Transverse colon (tissue), 4 donors: ENCODE data around the gene HOGA1.

Experiments
- POLR2A ChIP-seq: fragments of 450-650 bp; IDR thresholded peaks from one replicate; pipeline ENCODE4 v1.6.1; 2016; ENCODE audit warnings: antibody characterized with exemption, mild to moderate bottlenecking, moderate library complexity
- POLR2AphosphoS5 ChIP-seq, 3 donors: sonication (generic); formaldehyde crosslinking; IDR thresholded peaks; one replicate each; pipeline ENCODE4 v1.6.1; 2016; ENCODE audit warnings: antibody characterized with exemption in 3 of 3
- TF ChIP-seq, protein P1 (sequence below), 5 experiments: fragments of 200-600 bp in 3 of 5; fragments of 450-650 bp in 2 of 5; sonication (generic) in 3 of 5; IDR thresholded peaks; 1 replicate in 2 of 5; 2 replicates in 3 of 5; pipeline ENCODE4 v1.5.1; 2016 to 2017; ENCODE audit warnings: antibody characterized with exemption in 5 of 5, inconsistent platforms in 3 of 5, mild to moderate bottlenecking in 2 of 5, moderate library complexity in 1 of 5

DNA sequence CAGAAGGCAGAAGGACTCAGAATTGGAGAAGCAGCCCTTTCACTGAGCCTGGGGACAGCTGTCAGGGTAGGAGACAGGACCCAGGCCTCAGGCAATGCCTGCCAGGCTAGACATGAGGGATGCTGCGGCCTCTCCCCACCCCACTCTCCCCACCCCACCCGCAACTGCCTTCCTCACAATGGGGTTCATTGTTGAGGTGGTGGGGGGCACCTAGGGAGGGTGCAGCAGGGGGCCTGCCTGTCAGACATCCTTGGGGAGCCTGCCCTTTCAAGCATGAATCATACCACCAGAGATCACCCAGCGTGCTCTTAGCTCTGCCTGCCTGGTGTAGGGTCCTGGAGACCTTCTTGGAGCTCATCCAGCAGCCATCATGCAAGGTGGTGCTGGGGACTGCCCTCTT lies 5.3 kb downstream of the HOGA1 start, which contains the start of gene C10orf62:
- TF ChIP-seq, protein P1, sequence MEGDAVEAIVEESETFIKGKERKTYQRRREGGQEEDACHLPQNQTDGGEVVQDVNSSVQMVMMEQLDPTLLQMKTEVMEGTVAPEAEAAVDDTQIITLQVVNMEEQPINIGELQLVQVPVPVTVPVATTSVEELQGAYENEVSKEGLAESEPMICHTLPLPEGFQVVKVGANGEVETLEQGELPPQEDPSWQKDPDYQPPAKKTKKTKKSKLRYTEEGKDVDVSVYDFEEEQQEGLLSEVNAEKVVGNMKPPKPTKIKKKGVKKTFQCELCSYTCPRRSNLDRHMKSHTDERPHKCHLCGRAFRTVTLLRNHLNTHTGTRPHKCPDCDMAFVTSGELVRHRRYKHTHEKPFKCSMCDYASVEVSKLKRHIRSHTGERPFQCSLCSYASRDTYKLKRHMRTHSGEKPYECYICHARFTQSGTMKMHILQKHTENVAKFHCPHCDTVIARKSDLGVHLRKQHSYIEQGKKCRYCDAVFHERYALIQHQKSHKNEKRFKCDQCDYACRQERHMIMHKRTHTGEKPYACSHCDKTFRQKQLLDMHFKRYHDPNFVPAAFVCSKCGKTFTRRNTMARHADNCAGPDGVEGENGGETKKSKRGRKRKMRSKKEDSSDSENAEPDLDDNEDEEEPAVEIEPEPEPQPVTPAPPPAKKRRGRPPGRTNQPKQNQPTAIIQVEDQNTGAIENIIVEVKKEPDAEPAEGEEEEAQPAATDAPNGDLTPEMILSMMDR (IDR thresholded peaks at IDR 0.05) = no peak
- TF ChIP-seq POLR2A (no peak), POLR2AphosphoS5 (IDR thresholded peaks at IDR 0.05) (no peak)
